Stimulated activated CD4-positive, alpha-beta T cell treated with anti-CD3 and anti-CD28 coated beads, Interleukin-2, amount 100 ng/mL, for 24 hours (primary cell): ENCODE measurements around the gene LRRTM3.
A peak's percentile ranks its signal among the peaks of the same experiment; 100 is the strongest.

Experiments used
- DNase-seq, 2 donors: peaks; one replicate each; pipeline ENCODE4 v3.0.0-alpha.2; 2020

The LRRTM3 gene

GRCh38 chr10:66925896-66926715 is at the start of gene LRRTM3:
TSS of gene LRRTM3 (plus strand) at chr10:66926036.
- DNase-seq, result peak; percentile 7 to 17

- no peak for DNase-seq
These were observed 48.5 kb upstream of the LRRTM3 start for GRCh38 chr10:66877361-66877760.

GRCh38 chr10:66880292-66880691 is 45.5 kb upstream of the LRRTM3 start:
- no peak for DNase-seq

- DNase-seq, result no peak
These were observed 45.0 kb upstream of the LRRTM3 start for GRCh38 chr10:66880826-66881225.

- no peak for DNase-seq
These were observed 44.0 kb upstream of the LRRTM3 start for GRCh38 chr10:66881814-66882213.

GRCh38 chr10:66882271-66882670 is 43.6 kb upstream of the LRRTM3 start:
- no peak for DNase-seq

GRCh38 chr10:66886848-66887247 is 39.0 kb upstream of the LRRTM3 start:
- DNase-seq, result no peak

GRCh38 chr10:66888237-66888636 is 37.6 kb upstream of the LRRTM3 start:
- DNase-seq, result no peak

- DNase-seq, result no peak
These were observed 33.0 kb upstream of the LRRTM3 start for GRCh38 chr10:66892871-66893270.

- no peak for DNase-seq
These were observed 15.2 kb upstream of the LRRTM3 start for GRCh38 chr10:66910671-66911070.

- no peak for DNase-seq
These were observed 9.8 kb upstream of the LRRTM3 start for GRCh38 chr10:66916030-66916429.

GRCh38 chr10:66917104-66917503 is 8.7 kb upstream of the LRRTM3 start:
- no peak for DNase-seq

GRCh38 chr10:66919248-66919647 is 6.6 kb upstream of the LRRTM3 start:
- no peak for DNase-seq

GRCh38 chr10:66924674-66925345 is 1.0 kb upstream of the LRRTM3 start:
- no peak for DNase-seq

- DNase-seq, result no peak
These were observed 463 bp upstream of the LRRTM3 start for GRCh38 chr10:66925373-66925772.

GRCh38 chr10:66926841-66927240 is 1.0 kb downstream of the LRRTM3 start:
- DNase-seq, result no peak

- DNase-seq, result no peak
These were observed 1.6 kb downstream of the LRRTM3 start for GRCh38 chr10:66927251-66927935.

GRCh38 chr10:66927971-66928770 is 2.3 kb downstream of the LRRTM3 start:
- DNase-seq, result no peak

GRCh38 chr10:66928776-66929175 is 2.9 kb downstream of the LRRTM3 start:
- DNase-seq, result no peak

- no peak for DNase-seq
These were observed 3.5 kb downstream of the LRRTM3 start for GRCh38 chr10:66929375-66929774.

GRCh38 chr10:66931340-66931948 is 5.6 kb downstream of the LRRTM3 start:
- DNase-seq, result no peak

GRCh38 chr10:66931949-66932343 is 6.1 kb downstream of the LRRTM3 start:
- DNase-seq, result no peak

- DNase-seq, result no peak
These were observed 8.9 kb downstream of the LRRTM3 start for GRCh38 chr10:66934711-66935110.
